H9 (cell line): ENCODE results near the gene BAIAP2. TPM values are rescaled to one million over a fixed set of nuclear protein-coding genes. Genes with fewer than 3 reads are reported as not detected.

ENCODE experiments used
- DNase-seq: peaks from one replicate; pipeline ENCODE4 v3.0.0-alpha.2; 2017
- H2AFZ ChIP-seq: one replicate; pipeline ENCODE4 v1.6.1; 2013; ENCODE audit warnings: mild to moderate bottlenecking, low read length, control low read depth, moderate library complexity
- H2AK5ac ChIP-seq: 2 replicates; pipeline ENCODE4 v1.6.1; 2013; ENCODE audit warnings: low read length, control low read depth, mixed read lengths; ENCODE audit not compliant: insufficient read length
- H2BK120ac ChIP-seq: one replicate; pipeline ENCODE4 v1.6.1; 2013; ENCODE audit warnings: low read depth, mild to moderate bottlenecking, low read length, control low read depth, inconsistent platforms; ENCODE audit not compliant: poor library complexity, severe bottlenecking
- H2BK12ac ChIP-seq: 2 replicates; pipeline ENCODE4 v1.6.1; 2013; ENCODE audit warnings: low read length, control low read depth, mixed read lengths, low read depth; ENCODE audit not compliant: insufficient read length
- H2BK15ac ChIP-seq: 2 replicates; pipeline ENCODE4 v1.6.1; 2013; ENCODE audit warnings: low read depth, low read length, control low read depth
- H2BK20ac ChIP-seq: one replicate; pipeline ENCODE4 v1.6.1; 2013; ENCODE audit warnings: low read depth, mild to moderate bottlenecking, low read length, control low read depth, inconsistent platforms; ENCODE audit not compliant: poor library complexity, severe bottlenecking
- H2BK5ac ChIP-seq: 2 replicates; pipeline ENCODE4 v1.6.1; 2013; ENCODE audit warnings: low read length, control low read depth, mixed read lengths; ENCODE audit not compliant: insufficient read length
- H3K14ac ChIP-seq: 2 replicates; pipeline ENCODE4 v1.6.1; 2013; ENCODE audit warnings: low read length, control low read depth; ENCODE audit not compliant: insufficient read depth
- H3K18ac ChIP-seq: 2 replicates; pipeline ENCODE4 v1.6.1; 2013; ENCODE audit warnings: low read depth, mild to moderate bottlenecking, mixed read lengths, low read length, control low read depth; ENCODE audit not compliant: insufficient read length
- H3K23ac ChIP-seq: 2 replicates; pipeline ENCODE4 v1.6.1; 2013; ENCODE audit warnings: low read length, control low read depth, mixed read lengths, low read depth; ENCODE audit not compliant: insufficient read length
- H3K23me2 ChIP-seq: 2 replicates; pipeline ENCODE4 v1.6.1; 2013; ENCODE audit warnings: low read depth, mild to moderate bottlenecking, mixed read lengths, low read length, control low read depth; ENCODE audit not compliant: insufficient read length, poor library complexity, severe bottlenecking
- H3K27ac ChIP-seq: 2 replicates; pipeline ENCODE4 v1.5.1; 2013; ENCODE audit warnings: low read length, control low read depth, mixed read lengths, low read depth; ENCODE audit not compliant: insufficient read length
- H3K27me3 ChIP-seq: 2 replicates; pipeline ENCODE4 v1.6.1; 2013; ENCODE audit warnings: low read length, control low read depth, inconsistent platforms; ENCODE audit not compliant: insufficient read depth
- H3K4ac ChIP-seq: 2 replicates; pipeline ENCODE4 v1.6.1; 2013; ENCODE audit warnings: low read depth, mild to moderate bottlenecking, control low read depth, inconsistent platforms, low read length, moderate library complexity
- H3K4me1 ChIP-seq: 2 replicates; pipeline ENCODE4 v1.6.1; 2013; ENCODE audit warnings: low read length, control low read depth, inconsistent platforms; ENCODE audit not compliant: insufficient read depth
- H3K4me2 ChIP-seq: 2 replicates; pipeline ENCODE4 v1.6.1; 2013; ENCODE audit warnings: low read length, control low read depth, mixed read lengths; ENCODE audit not compliant: insufficient read length, insufficient read depth
- H3K56ac ChIP-seq: 2 replicates; pipeline ENCODE4 v1.6.1; 2013; ENCODE audit warnings: low read depth, mild to moderate bottlenecking, mixed read lengths, low read length, control low read depth; ENCODE audit not compliant: insufficient read length
- H3K79me1 ChIP-seq: 2 replicates; pipeline ENCODE4 v1.6.1; 2013; ENCODE audit warnings: low read depth, mild to moderate bottlenecking, moderate library complexity, low read length, control low read depth, inconsistent platforms; ENCODE audit not compliant: insufficient read depth, poor library complexity, severe bottlenecking
- H3K79me2 ChIP-seq: 2 replicates; pipeline ENCODE4 v1.6.1; 2013; ENCODE audit warnings: low read length, control low read depth, inconsistent platforms; ENCODE audit not compliant: insufficient read depth
- H3K9ac ChIP-seq: 2 replicates; pipeline ENCODE4 v1.6.1; 2013; ENCODE audit warnings: low read length, control low read depth, mixed read lengths; ENCODE audit not compliant: insufficient read length; ENCODE audit errors: extremely low read depth
- H3K9me3 ChIP-seq: one replicate; pipeline ENCODE4 v1.6.1; 2013; ENCODE audit warnings: low read depth, low read length, inconsistent platforms; ENCODE audit not compliant: control insufficient read depth
- H3T11ph ChIP-seq: one replicate; pipeline ENCODE4 v1.6.1; 2013; ENCODE audit warnings: mild to moderate bottlenecking, low read length, control low read depth, inconsistent platforms
- H4K20me1 ChIP-seq: one replicate; pipeline ENCODE4 v1.6.1; 2013; ENCODE audit not compliant: control insufficient read depth, insufficient read length, insufficient read depth
- H4K5ac ChIP-seq: 2 replicates; pipeline ENCODE4 v1.6.1; 2013; ENCODE audit warnings: low read depth, mild to moderate bottlenecking, mixed read lengths, low read length, control low read depth; ENCODE audit not compliant: insufficient read length
- H4K8ac ChIP-seq: replicated peaks from 2 replicates; pipeline ENCODE4 v1.6.1; 2013; ENCODE audit warnings: low read length, control low read depth, mixed read lengths, low read depth; ENCODE audit not compliant: insufficient read length
- H4K91ac ChIP-seq: 2 replicates; pipeline ENCODE4 v1.6.1; 2013; ENCODE audit warnings: low read depth, mild to moderate bottlenecking, moderate library complexity, mixed read lengths, low read length, control low read depth; ENCODE audit not compliant: insufficient read length
- H3K27ac Mint-ChIP-seq, 3 experiments: 2 replicates in 2 of 3; 3 replicates in 1 of 3; pipeline ENCODE4 v1.8.0; 2020 to 2021; ENCODE audit warnings: mixed read lengths in 3 of 3, mild to moderate bottlenecking in 1 of 3, moderate library complexity in 1 of 3
- H3K27me3 Mint-ChIP-seq: 2 replicates; pipeline ENCODE4 v1.8.0; 2021; ENCODE audit warnings: low read depth, mild to moderate bottlenecking, moderate library complexity, mixed read lengths
- H3K36me3 Mint-ChIP-seq, 3 experiments: 2 replicates in 2 of 3; 3 replicates in 1 of 3; pipeline ENCODE4 v1.8.0; 2020 to 2021; ENCODE audit warnings: low read depth in 3 of 3, mixed read lengths in 3 of 3; ENCODE audit not compliant: insufficient read depth in 1 of 3
- H3K4me1 Mint-ChIP-seq, 2 experiments: 2 replicates each; pipeline ENCODE4 v1.8.0; 2020; ENCODE audit warnings: mixed read lengths in 2 of 2
- H3K4me3 Mint-ChIP-seq, 2 experiments: 2 replicates in 1 of 2; 3 replicates in 1 of 2; pipeline ENCODE4 v1.8.0; 2020 to 2021; ENCODE audit warnings: mild to moderate bottlenecking in 2 of 2, mixed read lengths in 2 of 2, moderate library complexity in 1 of 2
- H3K9me3 Mint-ChIP-seq, 2 experiments: 2 replicates in 1 of 2; 3 replicates in 1 of 2; pipeline ENCODE4 v1.8.0; 2020; ENCODE audit warnings: mild to moderate bottlenecking in 2 of 2, mixed read lengths in 2 of 2, moderate library complexity in 1 of 2
- WGBS: extraction: QIAGEN DNeasy Blood & Tissue Kit; methylation state at CpG from one replicate; pipeline ENCODE4 v1.1.7; 2013; ENCODE audit warnings: missing lambda C conversion rate, low lambda C conversion rate, mixed read lengths; ENCODE audit not compliant: insufficient read length; ENCODE audit errors: extremely low coverage; 5-methylcytosine and 5-hydroxymethylcytosine counted together
- total RNA-seq: library from RNA; stranded (reverse); gene quantifications from 2 replicates; pipeline ENCODE4 v1.2.1, GENCODE V29; 2021
- TF ChIP-seq, protein P1 (sequence below): fragments of 200-600 bp; sonication (generic); conservative IDR thresholded peaks from 3 replicates; pipeline ENCODE4 v1.8.0; 2021; ENCODE audit warnings: antibody characterized with exemption, mild to moderate bottlenecking

Gene BAIAP2
- total RNA-seq, 1 experiment from 2014 or later: 27.8 TPM

DNA sequence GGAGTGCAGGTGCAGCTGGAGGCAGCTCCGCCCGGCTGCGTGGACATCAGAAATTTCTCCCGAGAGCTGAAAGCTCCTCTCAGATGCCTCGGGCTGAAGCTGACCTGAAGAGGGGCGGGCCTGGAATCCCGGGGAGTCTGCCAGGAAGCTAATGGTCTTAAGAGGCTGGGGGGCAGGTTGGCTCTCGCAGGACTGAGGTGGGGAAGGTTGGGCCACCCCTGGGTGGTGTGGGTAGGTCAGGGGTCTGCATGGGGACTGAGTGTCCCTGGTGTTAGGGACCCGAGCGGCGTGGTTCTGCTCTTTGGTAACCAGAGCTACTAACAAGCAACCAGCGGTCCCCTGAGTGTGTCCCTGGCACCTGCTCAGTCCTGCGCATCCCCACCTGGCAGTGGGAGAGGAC, 39.8 kb upstream of the BAIAP2 start:
- Histone ChIP-seq H3T11ph (no peak overlapping the region), H3K4ac (no peak overlapping the region), H3K9me3 (no peaks in the 10 kb centered on the region), H2BK5ac (no peak overlapping the region), H3K23ac (no peak overlapping the region), H3K79me1 (no peaks in the 10 kb centered on the region), H3K9ac (no peak overlapping the region), H3K79me2 (no peaks in the 10 kb centered on the region), H2BK120ac (no peak overlapping the region), H2AFZ (no peak overlapping the region), H3K23me2 (peaks cover 10% of the 10 kb centered on the region), H3K4me2 (no peak overlapping the region), H3K14ac (no peak overlapping the region), H4K8ac (no peak overlapping the region), H2BK20ac (no peak overlapping the region), H4K20me1 (no peaks in the 10 kb centered on the region), H2BK12ac (no peak overlapping the region), H4K5ac (no peak overlapping the region), H2BK15ac (no peak overlapping the region), H2AK5ac (no peak overlapping the region), H4K91ac (no peak overlapping the region), H3K27ac (no peak overlapping the region), H3K4me1 (no peaks in the 10 kb centered on the region), H3K27me3 (no peaks in the 10 kb centered on the region), H3K18ac (no peak overlapping the region), H3K56ac (no peak overlapping the region)
- Mint-ChIP-seq H3K4me3 (no peak overlapping the region), H3K4me1 (peaks cover 7 to 10% of the 10 kb centered on the region in 2 experiments), H3K27ac (no peak overlapping the region), H3K36me3 (peaks cover 5 to 25% (median 20%) of the 10 kb centered on the region in 3 experiments; a peak in 6 of 7 replicates), H3K27me3 (peaks cover 17% of the 10 kb centered on the region), H3K9me3 (no peaks in the 10 kb centered on the region)
- WGBS: no CpG with 5 or more reads among the region's 13 CpGs
- no peak for DNase-seq
- TF ChIP-seq, protein P1, sequence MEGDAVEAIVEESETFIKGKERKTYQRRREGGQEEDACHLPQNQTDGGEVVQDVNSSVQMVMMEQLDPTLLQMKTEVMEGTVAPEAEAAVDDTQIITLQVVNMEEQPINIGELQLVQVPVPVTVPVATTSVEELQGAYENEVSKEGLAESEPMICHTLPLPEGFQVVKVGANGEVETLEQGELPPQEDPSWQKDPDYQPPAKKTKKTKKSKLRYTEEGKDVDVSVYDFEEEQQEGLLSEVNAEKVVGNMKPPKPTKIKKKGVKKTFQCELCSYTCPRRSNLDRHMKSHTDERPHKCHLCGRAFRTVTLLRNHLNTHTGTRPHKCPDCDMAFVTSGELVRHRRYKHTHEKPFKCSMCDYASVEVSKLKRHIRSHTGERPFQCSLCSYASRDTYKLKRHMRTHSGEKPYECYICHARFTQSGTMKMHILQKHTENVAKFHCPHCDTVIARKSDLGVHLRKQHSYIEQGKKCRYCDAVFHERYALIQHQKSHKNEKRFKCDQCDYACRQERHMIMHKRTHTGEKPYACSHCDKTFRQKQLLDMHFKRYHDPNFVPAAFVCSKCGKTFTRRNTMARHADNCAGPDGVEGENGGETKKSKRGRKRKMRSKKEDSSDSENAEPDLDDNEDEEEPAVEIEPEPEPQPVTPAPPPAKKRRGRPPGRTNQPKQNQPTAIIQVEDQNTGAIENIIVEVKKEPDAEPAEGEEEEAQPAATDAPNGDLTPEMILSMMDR: no peak
